ENCODE data around the gene PNPLA1.

GRCh38 chr6:36324191-36324590, 54.3 kb downstream of the PNPLA1 start:
- no peak for TF ChIP-seq CTCF (IDR thresholded peaks at IDR 0.05)
- no peak for TF ChIP-seq POLR2AphosphoS5 (IDR thresholded peaks at IDR 0.05; ENCODE audit: low read depth, low read length)
